ENCODE data around the gene CBR3.

Gene CBR3

DNA sequence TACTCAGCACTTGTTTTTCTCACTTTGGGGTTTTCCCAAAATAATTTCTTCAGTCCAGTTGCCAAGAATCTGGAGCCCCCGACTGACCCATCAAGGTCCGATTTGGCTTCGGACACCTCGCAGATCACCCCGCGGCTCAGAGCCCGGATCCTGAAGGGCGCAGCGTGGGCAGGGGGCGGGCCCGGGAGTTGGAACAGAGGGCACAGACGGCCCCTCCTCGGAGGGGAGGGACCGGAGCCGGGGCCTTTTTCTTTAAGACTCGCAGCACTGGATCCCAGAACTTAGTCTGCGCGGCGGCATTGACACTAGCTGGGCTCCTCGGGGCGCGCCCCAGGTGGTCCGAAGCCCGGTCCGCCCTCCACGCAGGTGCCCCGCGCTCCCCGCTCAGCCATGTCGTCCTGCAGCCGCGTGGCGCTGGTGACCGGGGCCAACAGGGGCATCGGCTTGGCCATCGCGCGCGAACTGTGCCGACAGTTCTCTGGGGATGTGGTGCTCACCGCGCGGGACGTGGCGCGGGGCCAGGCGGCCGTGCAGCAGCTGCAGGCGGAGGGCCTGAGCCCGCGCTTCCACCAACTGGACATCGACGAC lies at the start of gene CBR3:
Gene CBR3, plus strand, starts transcription at position 277 of the 588 bp plus-strand sequence. Its CDS starts 114 bp downstream, at position 391.
- TF ChIP-seq, protein P1, sequence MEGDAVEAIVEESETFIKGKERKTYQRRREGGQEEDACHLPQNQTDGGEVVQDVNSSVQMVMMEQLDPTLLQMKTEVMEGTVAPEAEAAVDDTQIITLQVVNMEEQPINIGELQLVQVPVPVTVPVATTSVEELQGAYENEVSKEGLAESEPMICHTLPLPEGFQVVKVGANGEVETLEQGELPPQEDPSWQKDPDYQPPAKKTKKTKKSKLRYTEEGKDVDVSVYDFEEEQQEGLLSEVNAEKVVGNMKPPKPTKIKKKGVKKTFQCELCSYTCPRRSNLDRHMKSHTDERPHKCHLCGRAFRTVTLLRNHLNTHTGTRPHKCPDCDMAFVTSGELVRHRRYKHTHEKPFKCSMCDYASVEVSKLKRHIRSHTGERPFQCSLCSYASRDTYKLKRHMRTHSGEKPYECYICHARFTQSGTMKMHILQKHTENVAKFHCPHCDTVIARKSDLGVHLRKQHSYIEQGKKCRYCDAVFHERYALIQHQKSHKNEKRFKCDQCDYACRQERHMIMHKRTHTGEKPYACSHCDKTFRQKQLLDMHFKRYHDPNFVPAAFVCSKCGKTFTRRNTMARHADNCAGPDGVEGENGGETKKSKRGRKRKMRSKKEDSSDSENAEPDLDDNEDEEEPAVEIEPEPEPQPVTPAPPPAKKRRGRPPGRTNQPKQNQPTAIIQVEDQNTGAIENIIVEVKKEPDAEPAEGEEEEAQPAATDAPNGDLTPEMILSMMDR (IDR thresholded peaks at IDR 0.05; ENCODE audit: low read depth, low read length): no peak
- peak within 1 kb of the TSS; percentile 77 for H3K4me3 ChIP-seq (ENCODE audit: low read depth, low read length)

DNA sequence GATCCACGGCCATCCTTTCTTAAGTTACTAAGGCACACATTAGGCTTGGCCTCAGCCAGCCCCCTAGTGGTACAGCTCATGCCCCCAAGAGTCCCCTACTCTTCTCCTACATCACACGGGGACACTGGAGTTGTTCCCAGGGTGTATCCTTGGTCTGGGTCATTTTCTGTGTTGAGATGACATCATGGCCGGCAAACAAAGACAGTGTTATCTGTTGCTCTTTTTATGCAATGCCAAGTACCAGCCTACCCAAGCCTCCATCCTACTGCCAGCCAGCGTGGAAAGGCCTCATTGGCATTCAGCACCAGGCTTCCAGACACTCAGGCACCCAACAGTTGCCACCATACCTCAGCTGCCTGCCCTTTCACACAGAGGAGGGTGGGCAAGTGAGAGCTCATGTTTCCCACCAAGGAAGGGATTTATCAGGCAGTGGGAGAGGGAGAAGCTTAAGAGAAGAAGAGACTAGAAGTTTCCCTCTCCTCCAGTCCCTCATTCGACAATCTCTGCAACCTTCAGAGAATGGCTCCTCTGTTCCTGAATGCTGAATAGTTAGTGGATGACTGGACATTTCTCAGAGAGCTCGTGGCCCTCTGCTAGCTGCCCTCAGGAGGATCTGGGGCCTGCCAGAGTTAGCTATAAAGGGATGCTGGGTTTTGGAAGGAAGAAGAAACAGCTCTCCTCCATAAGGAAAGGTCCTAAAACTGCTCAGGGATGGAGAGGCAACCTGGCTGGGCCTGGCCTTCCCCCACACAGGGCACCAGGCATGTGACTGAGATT lies 47.3 kb upstream of the CBR3 start:
- no peak overlapping the region for H3K4me3 ChIP-seq (ENCODE audit: low read depth, low read length)
- TF ChIP-seq, protein P1 (IDR thresholded peaks at IDR 0.05; ENCODE audit: low read depth, low read length): no peak

DNA sequence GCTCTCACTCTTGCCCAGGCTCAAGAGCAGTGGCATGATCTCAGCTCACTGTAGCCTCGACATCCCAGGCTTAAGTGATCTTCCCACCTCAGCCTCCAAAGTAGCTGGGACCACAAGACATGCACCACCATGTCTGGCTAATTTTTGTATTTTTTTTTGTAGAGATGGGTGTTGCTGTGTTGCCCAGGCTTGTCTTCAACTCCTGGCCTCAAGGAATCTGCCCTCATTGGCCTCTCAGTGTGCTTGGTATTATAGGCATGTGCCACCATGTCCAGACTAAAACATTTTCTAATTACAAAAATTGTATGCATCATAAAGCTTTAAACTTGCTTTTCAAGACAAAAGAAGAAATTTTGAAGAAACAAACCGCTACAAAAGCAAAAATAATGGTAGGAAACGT lies 44.9 kb upstream of the CBR3 start:
- TF ChIP-seq, protein P1 (IDR thresholded peaks at IDR 0.05; ENCODE audit: low read depth, low read length): no peak
- no peak overlapping the region for H3K4me3 ChIP-seq (ENCODE audit: low read depth, low read length)

DNA sequence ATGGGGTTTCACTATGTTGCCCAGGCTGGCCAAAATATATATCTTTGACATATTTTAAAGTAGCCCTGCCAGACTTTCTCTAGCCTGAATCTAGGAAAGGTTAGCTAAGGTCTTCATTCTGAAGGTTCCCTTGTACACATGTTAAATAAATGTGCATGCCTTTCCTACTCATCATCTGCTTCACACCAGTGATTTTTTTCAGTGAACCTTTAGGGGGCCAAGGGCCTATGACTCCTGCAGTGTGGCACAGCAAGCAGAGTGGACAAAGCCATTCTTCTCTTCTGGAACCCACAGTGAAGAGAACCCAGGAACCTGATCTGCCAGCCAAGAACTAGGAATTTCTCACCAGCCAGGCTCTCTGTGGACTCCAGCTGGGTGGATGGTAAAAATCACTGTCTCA lies 42.2 kb upstream of the CBR3 start:
- TF ChIP-seq, protein P1 (IDR thresholded peaks at IDR 0.05; ENCODE audit: low read depth, low read length): no peak

DNA sequence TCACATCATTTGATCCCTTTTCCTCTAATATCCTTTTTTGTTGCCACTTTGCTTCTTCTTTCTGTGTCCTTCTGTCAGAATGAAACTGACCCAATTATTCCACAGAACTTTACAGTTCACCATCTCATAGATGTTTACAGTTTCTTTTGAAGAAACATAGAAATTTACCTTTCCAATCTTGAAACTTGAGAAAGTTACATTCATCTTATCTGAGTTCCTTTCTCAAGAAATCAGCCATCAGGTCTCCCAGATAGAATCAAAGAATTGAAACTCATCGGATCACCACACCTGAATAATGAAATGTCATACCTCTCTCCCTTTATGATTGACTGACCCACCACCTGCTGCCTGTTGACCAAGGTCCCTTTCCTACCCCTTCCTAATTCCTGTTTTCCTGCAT lies 41.4 kb upstream of the CBR3 start:
- TF ChIP-seq, protein P1 (IDR thresholded peaks at IDR 0.05; ENCODE audit: low read depth, low read length): no peak
- H3K4me3 ChIP-seq (ENCODE audit: low read depth, low read length): no peak overlapping the region

More for the DNA sequence above, 42.2 kb upstream of the CBR3 start:
- H3K4me3 ChIP-seq (ENCODE audit: low read depth, low read length): no peak overlapping the region

DNA sequence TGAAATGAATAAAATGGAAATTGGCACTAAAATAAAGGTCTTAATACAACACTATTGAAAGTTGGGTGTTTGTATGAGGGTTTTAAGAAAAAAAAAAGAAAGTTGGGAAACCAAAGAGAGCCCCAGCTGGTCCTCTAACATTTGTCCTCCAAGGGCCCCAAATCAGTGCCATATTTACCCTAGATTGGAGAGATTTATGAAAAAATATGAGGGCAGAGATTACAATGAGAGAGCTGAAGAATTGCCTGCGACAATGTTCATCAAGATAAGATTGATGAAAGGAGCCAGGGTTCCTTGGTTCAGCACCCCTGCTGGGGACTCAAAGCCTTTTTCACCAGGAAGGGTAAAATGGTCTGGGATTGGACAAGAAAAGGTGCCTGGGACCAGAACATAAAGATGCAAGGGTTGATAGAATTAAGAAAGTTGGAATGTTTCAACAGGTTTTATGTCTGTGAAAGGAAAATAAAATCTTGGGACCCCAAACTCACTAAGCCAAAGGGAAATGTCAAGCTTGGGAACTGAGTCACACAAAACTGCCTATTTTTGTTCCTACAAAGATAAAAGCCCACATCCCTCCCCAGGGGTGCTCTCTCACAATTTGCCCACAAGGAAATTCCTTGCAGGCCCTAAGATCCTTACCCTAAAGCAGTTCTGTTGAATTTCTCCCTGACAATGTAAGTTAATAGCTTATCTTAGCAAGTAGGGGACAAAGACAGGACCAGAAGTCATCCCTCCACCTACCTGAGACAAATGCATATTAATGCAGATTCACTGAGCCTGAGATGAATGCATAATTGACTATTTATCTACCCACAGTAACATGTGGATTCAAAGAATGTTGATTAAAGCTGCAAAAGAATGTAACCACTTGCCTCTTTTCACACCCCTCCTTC lies 38.2 kb upstream of the CBR3 start:
- TF ChIP-seq, protein P1 (IDR thresholded peaks at IDR 0.05; ENCODE audit: low read depth, low read length): no peak
- no peak overlapping the region for H3K4me3 ChIP-seq (ENCODE audit: low read depth, low read length)
